Esophagus mucosa (tissue), 1 donor: ENCODE results near the gene HDAC8. TPM values are rescaled to one million over a fixed set of nuclear protein-coding genes. Genes with fewer than 3 reads are reported as not detected.
"Not testable (repeated sequence)": the region's sequence is repeated elsewhere in the genome, so short reads cannot be mapped to it uniquely, and the experiment has no call there.

Experiments used
- ATAC-seq: fragments of 200-7000 bp; cut with Tn5 transposase; one replicate; pipeline ENCODE4 v1.9.1; 2020
- total RNA-seq: library from RNA; stranded (reverse); gene quantifications from one replicate; pipeline ENCODE4 v1.2.4, GENCODE V29; 2023
- donor health status: DM: yes; HTN: yes; CAD: no.

The HDAC8 gene
- 17.9 TPM for total RNA-seq

DNA sequence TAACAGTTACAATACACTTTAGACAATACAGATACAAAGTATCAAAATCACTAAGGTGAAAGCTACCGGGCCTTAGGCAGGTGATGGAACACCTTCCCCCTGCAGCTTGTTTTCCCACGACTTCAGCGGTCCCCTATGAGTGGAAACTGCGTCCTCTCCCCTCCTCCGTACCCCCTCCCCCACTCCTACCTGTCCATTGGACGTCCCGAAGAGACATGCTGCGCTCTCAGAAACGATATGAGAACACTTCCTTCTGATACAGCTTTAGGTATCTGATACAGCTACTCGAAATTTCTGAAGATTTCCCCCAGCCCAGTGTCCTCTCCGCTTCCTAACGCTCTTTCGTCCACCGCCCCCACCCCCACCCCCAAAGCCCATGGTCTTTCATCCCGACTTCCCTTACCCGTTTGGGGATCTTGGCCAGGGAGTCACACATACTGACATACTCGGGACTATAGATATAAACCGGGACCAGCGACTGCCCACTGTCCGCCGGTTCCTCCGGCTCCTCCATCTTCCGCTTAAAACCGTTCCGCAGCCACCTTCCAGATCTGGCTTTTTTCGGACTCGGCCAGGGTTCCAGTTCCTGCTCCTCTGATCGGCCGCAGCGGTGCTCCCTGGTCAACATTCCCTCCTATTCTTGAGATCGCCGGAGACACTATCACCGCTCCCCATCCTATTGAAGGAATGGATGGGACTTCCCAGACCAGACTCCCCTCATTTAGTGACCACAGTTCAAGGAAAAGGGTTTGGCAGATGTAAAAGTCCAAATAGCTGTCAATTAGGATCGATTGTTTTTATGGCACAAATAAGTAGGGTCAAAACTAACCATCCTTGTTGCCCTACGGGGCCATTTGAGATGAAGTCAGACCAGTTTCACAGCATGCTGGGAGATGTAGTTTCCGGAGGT, at the start of gene HDAC8:
TSS of gene HDAC8 (minus strand) at position 596 of the 910 bp plus-strand sequence. CDS start at position 514, 82 bp downstream.
- ATAC-seq: peak; percentile 67

DNA sequence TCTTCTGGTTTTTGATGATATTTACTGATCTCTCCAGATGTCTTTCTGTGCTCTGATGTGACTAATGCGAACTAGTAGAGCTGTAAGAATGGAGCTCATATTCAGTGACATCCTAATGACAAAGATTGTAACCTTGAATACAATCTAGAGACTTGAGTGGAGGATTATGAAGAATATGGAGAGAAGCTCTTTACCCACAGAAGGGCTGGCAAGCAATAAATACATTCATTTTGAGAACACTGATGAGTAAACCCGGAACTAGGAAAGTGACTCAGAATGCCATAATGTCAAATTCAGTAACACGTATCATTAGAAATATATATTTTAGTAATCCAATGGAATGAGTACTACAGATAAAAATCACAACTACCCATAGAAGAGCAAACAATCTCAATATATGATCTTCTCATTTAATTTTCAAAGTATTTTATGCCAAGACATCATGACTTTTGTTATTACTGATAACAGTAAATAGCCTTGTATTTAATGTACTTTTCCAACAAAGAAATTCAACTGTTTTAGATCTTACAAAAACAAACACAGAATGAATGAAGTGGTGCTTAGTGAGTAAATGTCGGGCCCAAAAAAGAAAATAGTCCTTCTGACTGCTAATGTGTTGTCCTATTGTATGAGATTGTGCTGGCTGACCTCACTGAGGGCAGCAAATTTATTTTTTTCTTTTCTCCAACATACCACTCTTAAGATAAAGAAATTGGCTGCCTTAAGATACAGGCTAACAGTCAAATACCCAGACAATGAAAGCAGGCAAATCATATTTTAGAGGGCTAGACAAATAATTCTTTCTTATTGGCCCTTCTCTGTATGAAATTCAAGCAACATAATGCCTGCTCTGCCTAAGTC, 49.2 kb upstream of the HDAC8 start:
- peak; percentile 50 for ATAC-seq

- ATAC-seq: peak; percentile 39
These were observed 48.5 kb upstream of the HDAC8 start for GRCh38 chrX:72621163-72621562.

GRCh38 chrX:72620550-72621145, 48.0 kb upstream of the HDAC8 start:
- peak; percentile 98 for ATAC-seq

GRCh38 chrX:72609313-72609712, 36.7 kb upstream of the HDAC8 start:
- ATAC-seq: peak; percentile 45

DNA sequence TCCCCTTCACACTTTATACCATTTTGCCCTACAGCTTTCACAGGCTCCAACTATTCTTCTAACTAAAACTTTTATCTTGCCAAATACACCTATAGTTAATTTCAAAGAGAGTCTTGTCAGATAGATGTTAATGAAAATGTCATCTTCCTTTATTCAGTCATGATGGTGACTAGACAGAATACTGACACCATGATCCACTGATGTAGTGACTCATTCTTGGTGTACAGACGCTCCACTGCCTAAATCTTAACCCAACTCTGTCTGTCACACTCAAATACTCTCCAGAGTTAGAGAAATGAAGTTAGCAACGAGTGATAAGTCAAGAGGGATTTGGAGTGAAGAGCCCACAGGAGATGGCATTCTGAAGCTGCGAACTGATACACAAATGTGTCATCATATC, 32.1 kb upstream of the HDAC8 start:
- no peak for ATAC-seq

DNA sequence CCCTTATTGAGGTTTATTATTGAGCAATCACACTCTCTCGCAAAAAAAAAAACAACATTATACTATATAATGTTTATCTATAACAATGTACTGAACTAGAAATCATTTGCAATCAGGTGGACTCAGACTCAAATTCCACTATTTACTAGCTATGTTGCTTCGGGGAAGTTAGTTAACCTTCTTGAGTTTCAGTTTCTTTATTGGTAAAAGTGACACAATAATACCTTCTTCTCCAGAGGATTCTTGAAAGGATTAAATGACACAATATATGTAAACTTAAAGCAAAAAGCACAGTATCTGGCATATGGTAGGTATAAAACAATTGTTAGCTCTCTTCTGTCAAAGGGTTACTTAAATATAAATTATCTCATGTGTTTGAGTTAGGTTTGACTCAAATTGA, 31.5 kb upstream of the HDAC8 start:
- ATAC-seq: no peak

- ATAC-seq: not testable (repeated sequence)
These were observed 18.4 kb upstream of the HDAC8 start for GRCh38 chrX:72591038-72591437.

- no peak for ATAC-seq
These were observed 11.5 kb upstream of the HDAC8 start for GRCh38 chrX:72584163-72584562.

- peak; percentile 41 for ATAC-seq
These were observed 3.7 kb upstream of the HDAC8 start for GRCh38 chrX:72576141-72576894.

DNA sequence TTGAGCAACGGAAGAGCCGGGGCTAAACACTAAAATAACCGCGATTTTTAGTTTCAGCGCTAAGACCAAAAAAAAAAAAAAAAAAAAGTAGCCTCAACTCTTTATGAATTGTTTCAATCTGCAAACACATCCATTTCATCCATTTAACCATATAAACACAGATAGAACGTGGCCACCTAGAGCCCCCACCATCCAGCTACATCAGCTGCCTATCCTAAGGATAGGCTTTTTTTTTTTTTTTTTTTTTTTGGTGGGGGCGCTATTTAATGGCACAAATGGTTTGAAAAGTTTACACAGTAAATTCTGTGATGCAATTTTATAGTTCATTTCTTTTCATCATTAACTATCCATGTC, 492 bp upstream of the HDAC8 start:
- ATAC-seq: no peak

GRCh38 chrX:72569786-72570185, 2.9 kb downstream of the HDAC8 start:
- peak; percentile 64 for ATAC-seq

- no peak for ATAC-seq
These were observed 4.1 kb downstream of the HDAC8 start for GRCh38 chrX:72568406-72569092.

DNA sequence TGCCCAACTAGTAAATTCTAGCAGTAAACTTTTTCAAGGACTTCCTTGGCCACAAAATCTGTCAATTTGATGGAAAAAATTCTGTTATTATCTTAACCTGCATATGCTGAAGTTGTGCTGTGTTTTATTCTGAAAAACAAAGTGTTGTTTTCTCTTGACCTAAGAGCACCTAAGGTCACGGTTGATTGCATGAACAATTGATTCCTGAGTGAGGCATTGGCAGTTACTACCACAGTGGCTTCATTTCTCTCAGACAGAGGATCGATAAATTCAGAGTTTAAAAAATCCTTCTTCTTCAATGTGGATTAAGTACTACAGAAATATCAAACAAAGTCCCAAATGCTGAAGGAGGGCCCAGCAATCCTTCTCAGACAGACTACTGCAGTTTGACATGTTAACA, 6.2 kb downstream of the HDAC8 start:
- ATAC-seq: no peak

DNA sequence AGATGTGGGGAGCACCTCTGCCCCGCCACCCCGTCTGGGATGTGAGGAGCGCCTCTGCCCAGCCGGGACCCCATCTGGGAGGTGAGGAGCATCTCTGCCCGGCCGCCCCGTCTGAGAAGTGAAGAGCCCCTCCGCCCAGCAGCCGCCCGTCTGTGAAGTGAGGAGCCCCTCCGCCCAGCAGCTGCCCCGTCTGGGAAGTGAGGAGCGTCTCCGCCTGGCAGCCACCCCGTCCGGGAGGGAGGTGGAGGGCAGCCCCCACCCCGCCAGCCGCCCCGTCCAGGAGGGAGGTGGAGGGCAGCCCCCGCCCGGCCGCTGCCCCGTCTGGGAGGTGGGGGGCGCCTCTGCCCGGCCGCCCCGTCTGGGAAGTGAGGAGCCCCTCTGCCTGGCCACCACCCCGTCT, 13.0 kb downstream of the HDAC8 start:
- not testable (repeated sequence) for ATAC-seq

GRCh38 chrX:72554448-72555140, 18.0 kb downstream of the HDAC8 start:
- ATAC-seq: peak; percentile 78

DNA sequence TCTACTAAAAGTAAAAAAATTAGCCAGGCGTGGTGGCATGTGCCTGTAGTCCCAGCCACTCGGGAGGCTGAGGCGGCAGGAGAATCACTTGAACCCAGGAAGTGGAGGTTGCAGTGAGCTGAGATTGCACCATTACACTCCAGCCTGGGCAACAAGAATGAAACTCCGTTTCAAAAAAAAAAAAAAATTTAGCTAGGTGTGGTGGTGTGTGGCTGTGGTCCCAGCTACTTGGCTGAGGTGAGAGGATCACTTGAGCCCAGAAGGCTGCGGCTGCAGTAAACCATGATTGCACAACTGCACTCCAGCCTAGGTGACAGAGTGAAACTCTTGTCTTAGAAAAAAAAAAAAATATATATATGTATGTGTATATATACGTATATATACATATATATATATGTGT, 20.2 kb downstream of the HDAC8 start:
- ATAC-seq: not testable (repeated sequence)

- peak; percentile 25 for ATAC-seq
These were observed 26.7 kb downstream of the HDAC8 start for GRCh38 chrX:72545990-72546389.

GRCh38 chrX:72540318-72540717, 32.3 kb downstream of the HDAC8 start:
- no peak for ATAC-seq

DNA sequence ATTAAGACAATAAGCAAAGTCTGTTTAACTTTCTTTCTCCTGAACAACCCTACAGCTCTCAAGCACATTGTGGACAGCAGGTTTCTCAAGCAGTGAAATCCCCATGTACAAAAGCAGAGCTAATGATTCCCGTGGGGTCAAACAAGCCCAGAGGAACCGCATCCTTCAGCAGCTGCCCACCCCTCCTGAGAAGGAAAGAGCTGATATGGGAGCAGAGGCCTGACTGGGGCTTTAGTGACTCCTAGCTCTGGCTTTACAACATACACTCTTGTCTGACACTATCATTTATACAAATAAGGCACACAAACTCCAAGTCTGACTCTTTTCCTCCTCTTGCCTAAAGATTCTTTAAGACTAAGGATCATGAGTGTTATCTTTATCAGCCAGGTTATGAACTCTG, 32.8 kb downstream of the HDAC8 start:
- no peak for ATAC-seq

- ATAC-seq: no peak
These were observed 36.1 kb downstream of the HDAC8 start for GRCh38 chrX:72536542-72536941.
